Smooth muscle cell of the brain vasculature (primary cell): ENCODE measurements around the gene ARID3A.

Source experiments
- DNase-seq: peaks from one replicate; pipeline ENCODE4 v3.0.0-alpha.2; 2012; ENCODE audit warnings: low read depth, low spot score

The ARID3A gene

GRCh38 chr19:911197-912033, 14.4 kb upstream of the ARID3A start:
- no peak for DNase-seq

- no peak for DNase-seq
These were observed 13.4 kb upstream of the ARID3A start for GRCh38 chr19:912181-913079.

DNA sequence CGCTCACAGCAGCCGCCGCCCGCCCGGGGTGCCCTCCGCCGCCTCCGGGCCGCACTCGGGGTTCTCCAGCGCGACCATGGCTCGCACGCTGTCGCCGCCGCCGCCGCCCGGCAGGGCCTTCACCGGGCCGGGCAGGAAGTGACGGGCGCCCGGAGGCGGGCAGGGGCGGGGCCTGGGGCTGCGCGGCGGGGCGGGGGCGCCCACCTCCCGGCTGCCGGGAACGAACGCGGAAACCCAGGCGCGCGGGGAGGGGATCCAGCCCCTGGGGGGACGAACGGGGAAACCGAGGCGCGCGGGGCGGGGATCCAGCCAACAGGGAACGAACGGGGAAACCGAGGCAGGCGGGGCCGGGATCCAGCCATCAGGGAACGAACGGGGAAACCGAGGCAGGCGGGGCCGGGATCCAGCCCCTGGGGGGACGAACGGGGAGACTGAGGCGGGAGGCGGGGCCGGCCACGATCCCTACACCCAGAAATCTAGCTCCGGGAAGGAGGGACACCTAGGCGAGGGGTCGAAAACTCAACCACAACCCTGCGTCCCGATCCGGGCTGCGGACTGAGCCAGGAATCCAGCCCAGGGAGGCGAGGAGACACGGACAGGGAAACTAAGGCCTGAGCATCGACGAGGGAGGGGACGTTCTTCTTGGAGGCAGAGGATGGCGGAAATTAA, 12.6 kb upstream of the ARID3A start, which contains the start of gene R3HDM4:
R3HDM4 (minus strand) TSS at position 140 of the 669 bp plus-strand sequence; CDS start at position 78, 62 bp downstream.
- no peak for DNase-seq

DNA sequence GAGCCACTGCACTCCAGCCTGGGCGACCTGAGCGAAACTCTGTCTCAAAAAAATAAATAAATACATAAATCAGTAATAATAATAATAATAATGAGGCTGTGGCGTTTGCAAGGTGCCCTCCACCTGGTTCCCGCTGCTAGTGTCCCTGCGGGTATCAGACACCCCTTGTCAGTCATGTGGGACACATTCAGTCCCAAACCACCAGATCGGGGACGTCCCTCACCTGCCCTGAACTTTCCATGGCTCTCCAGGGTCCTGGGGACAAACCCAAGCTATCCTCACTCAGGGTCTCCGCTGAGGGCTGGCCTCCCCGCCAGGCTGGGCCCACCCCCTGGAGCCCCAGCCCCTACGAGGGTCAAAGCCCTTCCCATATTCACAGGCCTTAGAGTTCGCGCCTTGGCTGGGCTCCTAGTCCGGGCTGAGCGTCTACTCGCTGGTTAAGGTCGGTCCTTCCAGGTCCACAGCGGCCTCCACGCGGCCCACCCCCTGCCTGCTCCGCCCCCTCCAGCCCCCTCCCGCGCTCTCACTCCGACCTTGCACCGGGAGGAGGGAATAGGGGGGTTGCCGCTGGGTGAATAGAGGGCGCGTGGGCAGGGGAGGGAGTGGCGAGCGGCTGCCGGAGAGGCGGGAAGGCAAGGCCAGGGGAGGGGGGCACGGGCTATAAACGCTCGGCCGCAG, 9.1 kb upstream of the ARID3A start:
- no peak for DNase-seq

DNA sequence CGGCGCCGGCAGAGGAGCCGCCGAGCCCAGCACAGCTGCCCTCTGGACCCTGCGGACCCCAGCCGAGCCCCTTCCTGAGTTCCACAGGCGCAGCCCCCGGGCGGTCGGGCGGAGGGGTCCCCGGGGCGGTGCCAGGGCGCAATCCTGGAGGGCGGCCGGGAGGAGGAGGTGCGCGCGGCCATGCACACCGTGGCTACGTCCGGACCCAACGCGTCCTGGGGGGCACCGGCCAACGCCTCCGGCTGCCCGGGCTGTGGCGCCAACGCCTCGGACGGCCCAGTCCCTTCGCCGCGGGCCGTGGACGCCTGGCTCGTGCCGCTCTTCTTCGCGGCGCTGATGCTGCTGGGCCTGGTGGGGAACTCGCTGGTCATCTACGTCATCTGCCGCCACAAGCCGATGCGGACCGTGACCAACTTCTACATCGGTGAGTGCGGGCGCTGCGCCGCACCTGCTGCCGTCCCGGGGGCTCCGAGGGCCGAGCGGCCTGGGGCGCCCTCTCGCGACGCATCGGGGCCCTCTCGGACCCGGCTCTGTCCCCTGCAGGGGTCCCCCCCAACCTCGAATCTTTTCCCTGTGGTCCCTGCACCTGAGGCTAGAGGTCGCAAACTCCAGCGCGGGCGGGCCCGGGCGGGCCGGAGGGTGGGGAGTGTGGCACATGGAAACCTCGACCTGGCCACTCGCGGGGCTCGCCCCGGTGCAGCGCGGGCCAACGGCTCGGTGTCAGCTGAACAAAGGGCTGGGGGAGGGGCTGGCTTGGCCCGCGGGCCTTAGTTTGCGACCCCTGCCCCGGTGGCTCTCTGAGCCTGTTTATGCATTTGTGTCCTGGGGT, 8.3 kb upstream of the ARID3A start, which contains the start of gene KISS1R:
KISS1R (plus strand) TSS at position 11 of the 829 bp plus-strand sequence; CDS start at position 181, 170 bp downstream.
- no peak for DNase-seq

GRCh38 chr19:918152-918437, 7.7 kb upstream of the ARID3A start:
- DNase-seq, result no peak

- DNase-seq, result no peak
These were observed 7.2 kb upstream of the ARID3A start for GRCh38 chr19:918481-919198.

DNA sequence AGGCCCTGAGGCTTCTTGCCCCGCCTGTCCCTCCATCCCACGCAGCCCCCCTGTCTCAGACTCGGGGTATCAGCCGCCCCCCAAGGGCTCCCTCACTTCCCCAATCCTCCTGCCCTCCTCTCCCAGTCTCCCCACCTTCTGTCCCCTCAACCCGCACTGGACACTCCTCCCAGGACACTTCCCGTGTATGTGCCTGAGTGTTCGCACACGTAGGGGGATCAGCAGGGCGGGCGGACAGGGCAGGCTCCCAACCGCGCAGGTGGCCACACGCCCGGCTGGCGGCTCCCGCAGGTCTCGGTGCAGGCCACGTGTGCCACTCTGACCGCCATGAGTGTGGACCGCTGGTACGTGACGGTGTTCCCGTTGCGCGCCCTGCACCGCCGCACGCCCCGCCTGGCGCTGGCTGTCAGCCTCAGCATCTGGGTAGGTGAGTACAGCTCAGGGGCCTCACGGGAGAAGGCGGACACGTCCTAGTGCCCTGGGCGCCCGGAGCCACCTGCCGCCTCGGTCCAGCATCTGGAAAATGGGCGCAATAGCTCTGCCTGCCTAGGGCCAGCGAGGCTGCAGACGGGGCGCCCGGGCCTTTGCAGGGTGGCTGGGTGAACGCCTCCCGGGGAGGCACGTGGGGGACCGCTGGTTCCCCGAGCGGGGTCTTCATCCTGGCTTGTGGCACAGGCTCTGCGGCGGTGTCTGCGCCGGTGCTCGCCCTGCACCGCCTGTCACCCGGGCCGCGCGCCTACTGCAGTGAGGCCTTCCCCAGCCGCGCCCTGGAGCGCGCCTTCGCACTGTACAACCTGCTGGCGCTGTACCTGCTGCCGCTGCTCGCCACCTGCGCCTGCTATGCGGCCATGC, 6.4 kb upstream of the ARID3A start:
- DNase-seq, result no peak

DNA sequence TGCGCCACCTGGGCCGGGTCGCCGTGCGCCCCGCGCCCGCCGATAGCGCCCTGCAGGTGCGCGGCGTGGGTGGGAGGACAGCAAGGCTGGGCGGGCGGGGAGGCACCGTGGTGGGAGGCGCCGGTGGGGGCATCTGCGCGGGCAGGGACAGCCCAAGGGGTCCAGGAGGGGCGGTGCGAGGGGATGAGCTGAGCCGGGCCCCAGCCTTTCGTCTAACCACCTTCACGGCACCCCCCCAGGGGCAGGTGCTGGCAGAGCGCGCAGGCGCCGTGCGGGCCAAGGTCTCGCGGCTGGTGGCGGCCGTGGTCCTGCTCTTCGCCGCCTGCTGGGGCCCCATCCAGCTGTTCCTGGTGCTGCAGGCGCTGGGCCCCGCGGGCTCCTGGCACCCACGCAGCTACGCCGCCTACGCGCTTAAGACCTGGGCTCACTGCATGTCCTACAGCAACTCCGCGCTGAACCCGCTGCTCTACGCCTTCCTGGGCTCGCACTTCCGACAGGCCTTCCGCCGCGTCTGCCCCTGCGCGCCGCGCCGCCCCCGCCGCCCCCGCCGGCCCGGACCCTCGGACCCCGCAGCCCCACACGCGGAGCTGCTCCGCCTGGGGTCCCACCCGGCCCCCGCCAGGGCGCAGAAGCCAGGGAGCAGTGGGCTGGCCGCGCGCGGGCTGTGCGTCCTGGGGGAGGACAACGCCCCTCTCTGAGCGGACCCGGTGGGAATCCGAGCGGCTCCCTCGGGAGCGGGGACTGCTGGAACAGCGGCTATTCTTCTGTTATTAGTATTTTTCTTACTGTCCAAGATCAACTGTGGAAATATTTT, 5.6 kb upstream of the ARID3A start:
- no peak for DNase-seq

GRCh38 chr19:924553-925086, 1.2 kb upstream of the ARID3A start:
- DNase-seq, result no peak

GRCh38 chr19:925087-925525, 729 bp upstream of the ARID3A start:
- no peak for DNase-seq

DNA sequence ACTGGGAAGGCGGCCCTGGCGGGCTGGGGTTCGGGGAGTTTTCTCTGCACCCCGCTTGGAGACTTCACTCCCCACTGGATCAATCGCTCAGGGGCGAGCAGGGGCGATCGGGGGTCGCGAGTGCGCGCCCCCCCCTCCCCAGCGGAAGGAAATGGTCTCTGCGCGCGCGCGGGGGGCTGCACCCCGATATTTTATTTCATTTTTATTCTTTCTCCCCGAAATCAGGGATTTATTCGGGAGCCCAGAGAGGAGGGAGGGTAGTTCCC, 421 bp downstream of the ARID3A start:
- DNase-seq, result no peak

DNA sequence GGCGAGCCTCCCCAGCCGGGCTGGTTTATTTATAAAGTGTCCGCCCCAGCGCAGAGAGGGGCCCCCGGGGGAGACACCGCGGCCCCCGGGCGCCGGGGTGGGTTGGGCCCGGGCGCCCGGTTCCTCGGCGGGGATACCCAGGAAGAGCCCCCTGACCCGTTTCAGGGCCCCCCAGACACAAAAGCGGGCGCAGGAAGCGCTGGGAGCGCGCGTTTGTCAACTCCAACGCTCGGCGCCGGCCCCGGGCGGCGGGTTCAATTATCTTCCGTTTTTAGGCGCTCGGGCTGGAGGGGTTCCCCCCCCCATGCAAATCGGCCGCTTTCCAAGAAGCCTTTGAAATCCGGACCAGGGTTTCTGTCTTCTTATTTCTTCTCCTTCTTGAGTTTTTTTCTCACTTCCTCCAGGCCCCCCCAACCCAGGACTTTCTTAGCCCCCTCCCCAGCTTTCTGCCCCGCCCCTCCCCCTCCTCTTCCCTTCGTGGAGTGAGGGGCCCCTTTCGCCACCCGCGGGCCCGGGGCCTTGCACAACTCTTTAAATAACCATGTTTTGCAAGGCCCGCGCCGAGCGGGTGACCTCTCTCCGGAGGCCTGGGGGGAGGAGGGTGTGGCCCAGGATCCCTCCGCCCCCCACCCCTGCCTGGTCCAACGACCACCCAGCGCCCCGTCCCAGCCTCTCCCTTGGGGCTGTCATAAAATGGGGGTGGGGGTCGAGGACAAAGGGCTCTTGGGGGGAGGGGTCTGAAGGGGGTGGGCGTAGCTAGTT, 935 bp downstream of the ARID3A start:
- DNase-seq, result no peak

GRCh38 chr19:927351-927779, 1.5 kb downstream of the ARID3A start:
- no peak for DNase-seq

DNA sequence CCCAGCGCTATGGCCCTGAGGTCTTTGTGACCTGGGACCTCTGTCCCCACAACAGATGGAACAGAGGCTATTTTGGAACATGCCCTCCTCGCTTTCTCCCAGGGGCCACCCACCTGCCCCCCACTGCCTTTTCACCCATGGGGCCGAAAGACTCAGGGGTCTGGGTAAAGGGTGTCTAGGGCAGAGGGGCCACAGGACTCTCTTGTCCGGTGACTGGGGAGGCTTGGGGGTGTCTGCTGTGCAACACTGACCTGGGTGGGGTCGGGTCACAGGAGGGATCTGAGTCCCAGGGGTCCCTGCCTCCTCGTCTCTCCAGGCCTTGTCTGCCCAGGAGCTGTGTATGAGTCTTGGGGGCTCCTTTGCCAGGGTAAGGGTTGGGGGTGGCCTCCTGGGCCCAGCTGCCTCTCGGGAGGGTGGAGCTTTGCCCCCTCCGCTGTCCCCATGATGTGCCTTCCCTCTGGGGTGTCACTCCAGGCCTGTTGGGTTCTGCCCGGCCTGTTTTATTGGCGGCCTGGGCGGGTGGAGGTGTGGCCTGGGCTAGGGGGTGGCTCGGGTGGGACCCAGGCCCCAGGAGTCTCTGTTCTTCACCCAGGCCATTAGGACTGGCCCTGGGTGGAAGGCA, 2.1 kb downstream of the ARID3A start:
- DNase-seq, result no peak

GRCh38 chr19:928471-929202, 2.8 kb downstream of the ARID3A start:
- no peak for DNase-seq
